PC-3 (cell line): Measurements from ENCODE around the gene ELN. TPM values are rescaled to one million over a fixed set of nuclear protein-coding genes. Genes with fewer than 3 reads are reported as not detected.

ENCODE experiments used
- ATAC-seq: fragments of 200-7000 bp; cut with Tn5 transposase; 2 replicates; pipeline ENCODE4 v1.9.1; 2020; ENCODE audit warnings: mild to moderate bottlenecking, moderate library complexity
- BruUV-seq: library from RNA; stranded (reverse); fragments of 400-500 nt; replicated peaks from 2 replicates; lab custom pipeline; 2021; lab: Mats Ljungman, UMichigan
- CTCF ChIA-PET: fragments of 300-600 bp; sonication (Branson Sonifier 250); formaldehyde crosslinking; loops from one replicate; lab custom pipeline; 2022; ENCODE audit warnings: antibody characterized with exemption; lab: Charles Lee
- POLR2A ChIA-PET: fragments of 300-600 bp; sonication (Branson Sonifier 250); formaldehyde crosslinking; loops from one replicate; lab custom pipeline; 2022; ENCODE audit warnings: antibody characterized with exemption; ENCODE audit not compliant: unreplicated experiment; lab: Charles Lee
- DNase-seq: peaks from one replicate; pipeline ENCODE4 v3.0.0-alpha.2; 2015
- H2AFZ ChIP-seq: fragments of 300-600 bp; sonication (generic); 2 replicates; pipeline ENCODE4 v1.6.0; 2016; ENCODE audit warnings: antibody characterized with exemption, low read length
- H3F3A ChIP-seq: fragments of 300-600 bp; sonication (generic); one replicate; pipeline ENCODE4 v1.6.0; 2017; ENCODE audit warnings: antibody characterized with exemption, low read length, control low read depth, mild to moderate bottlenecking; ENCODE audit not compliant: unreplicated experiment
- H3K27ac ChIP-seq: fragments of 300-600 bp; sonication (generic); 2 replicates; pipeline ENCODE4 v1.5.1; 2016; ENCODE audit warnings: mild to moderate bottlenecking, low read length
- H3K27me3 ChIP-seq: fragments of 300-600 bp; sonication (generic); 2 replicates; pipeline ENCODE4 v1.6.1; 2016; ENCODE audit warnings: low read length, mixed read lengths
- H3K36me3 ChIP-seq: fragments of 300-600 bp; sonication (generic); 2 replicates; pipeline ENCODE4 v1.6.1; 2016; ENCODE audit warnings: low read depth, mixed run types, low read length, mixed read lengths
- H3K4me1 ChIP-seq: fragments of 300-600 bp; sonication (generic); 2 replicates; pipeline ENCODE4 v1.5.1; 2016; ENCODE audit warnings: low read length; ENCODE audit not compliant: insufficient read depth
- H3K4me2 ChIP-seq: fragments of 300-600 bp; sonication (generic); 2 replicates; pipeline ENCODE4 v1.6.0; 2016; ENCODE audit warnings: low read length
- H3K4me3 ChIP-seq: fragments of 300-600 bp; sonication (generic); 2 replicates; pipeline ENCODE4 v1.5.1; 2016; ENCODE audit warnings: mild to moderate bottlenecking, low read length, mixed read lengths
- H3K79me2 ChIP-seq: fragments of 300-600 bp; sonication (generic); 2 replicates; pipeline ENCODE4 v1.6.1; 2017; ENCODE audit warnings: low read length, mixed read lengths
- H3K9ac ChIP-seq: fragments of 300-600 bp; sonication (generic); 2 replicates; pipeline ENCODE4 v1.6.0; 2016; ENCODE audit warnings: mild to moderate bottlenecking, low read length
- H3K9me2 ChIP-seq: fragments of 300-600 bp; sonication (generic); replicated peaks from 2 replicates; pipeline ENCODE4 v1.6.1; 2016; ENCODE audit warnings: mixed run types, low read length, mixed read lengths
- H3K9me3 ChIP-seq: fragments of 300-600 bp; sonication (generic); 2 replicates; pipeline ENCODE4 v1.6.1; 2016; ENCODE audit warnings: low read length, mixed read lengths
- H4K20me1 ChIP-seq: fragments of 300-600 bp; sonication (generic); 2 replicates; pipeline ENCODE4 v1.6.1; 2016; ENCODE audit warnings: low read length, mixed read lengths
- EZH2 ChIP-seq: fragments of 300-600 bp; sonication (generic); IDR thresholded peaks from one replicate; pipeline ENCODE4 v1.6.1; 2017; ENCODE audit warnings: antibody characterized with exemption, mild to moderate bottlenecking, low read length; ENCODE audit not compliant: unreplicated experiment
- EZH2phosphoT487 ChIP-seq: fragments of 300-600 bp; sonication (generic); IDR thresholded peaks from 2 replicates; pipeline ENCODE4 v1.6.1; 2018; ENCODE audit warnings: mild to moderate bottlenecking, antibody characterized with exemption, low read length, borderline replicate concordance
- intact Hi-C: fragments of 100-400 bp; cut with micrococcal nuclease; formaldehyde crosslinking; loops from 2 replicates; pipeline ENCODE4 v1.9.0; 2023
- total RNA-seq: library from RNA; depleted of rRNA; stranded (reverse); fragments of >200 nt; gene quantifications from 2 replicates; pipeline ENCODE4 v1.2.3, GENCODE V29; 2014
- TF ChIP-seq, protein P1 (sequence below): fragments of 300-600 bp; sonication (generic); conservative IDR thresholded peaks from 2 replicates; pipeline ENCODE4 v1.5.1; 2017; ENCODE audit warnings: antibody characterized with exemption, low read depth, mild to moderate bottlenecking, low read length

Gene ELN
- total RNA-seq, 1 experiment from 2014 or later: 0.07 TPM

- ATAC-seq (no peak), DNase-seq (no peak)
- Histone ChIP-seq H2AFZ (no peak overlapping the region), H3K4me1 (no peaks in the 10 kb centered on the region), H3K79me2 (no peaks in the 10 kb centered on the region), H3F3A (no peaks in the 10 kb centered on the region), H3K4me2 (no peak overlapping the region), H3K27me3 (no peaks in the 10 kb centered on the region), H3K36me3 (no peaks in the 10 kb centered on the region), H3K9me2 (no peaks in the 10 kb centered on the region), H4K20me1 (no peaks in the 10 kb centered on the region), H3K9me3 (no peaks in the 10 kb centered on the region), H3K27ac (no peak overlapping the region), H3K4me3 (no peak overlapping the region), H3K9ac (no peak overlapping the region)
- ChIA-PET CTCF (no interaction called here), POLR2A (no interaction called here)
- intact Hi-C loops: no loop called here
- BruUV-seq: no TSS peak
- no peak for TF ChIP-seq EZH2phosphoT487
- TF ChIP-seq, protein P1, sequence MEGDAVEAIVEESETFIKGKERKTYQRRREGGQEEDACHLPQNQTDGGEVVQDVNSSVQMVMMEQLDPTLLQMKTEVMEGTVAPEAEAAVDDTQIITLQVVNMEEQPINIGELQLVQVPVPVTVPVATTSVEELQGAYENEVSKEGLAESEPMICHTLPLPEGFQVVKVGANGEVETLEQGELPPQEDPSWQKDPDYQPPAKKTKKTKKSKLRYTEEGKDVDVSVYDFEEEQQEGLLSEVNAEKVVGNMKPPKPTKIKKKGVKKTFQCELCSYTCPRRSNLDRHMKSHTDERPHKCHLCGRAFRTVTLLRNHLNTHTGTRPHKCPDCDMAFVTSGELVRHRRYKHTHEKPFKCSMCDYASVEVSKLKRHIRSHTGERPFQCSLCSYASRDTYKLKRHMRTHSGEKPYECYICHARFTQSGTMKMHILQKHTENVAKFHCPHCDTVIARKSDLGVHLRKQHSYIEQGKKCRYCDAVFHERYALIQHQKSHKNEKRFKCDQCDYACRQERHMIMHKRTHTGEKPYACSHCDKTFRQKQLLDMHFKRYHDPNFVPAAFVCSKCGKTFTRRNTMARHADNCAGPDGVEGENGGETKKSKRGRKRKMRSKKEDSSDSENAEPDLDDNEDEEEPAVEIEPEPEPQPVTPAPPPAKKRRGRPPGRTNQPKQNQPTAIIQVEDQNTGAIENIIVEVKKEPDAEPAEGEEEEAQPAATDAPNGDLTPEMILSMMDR: no peak
- TF ChIP-seq EZH2: no peak
Measured at GRCh38 chr7:73987298-73987697, 40.7 kb upstream of the ELN start.

DNA sequence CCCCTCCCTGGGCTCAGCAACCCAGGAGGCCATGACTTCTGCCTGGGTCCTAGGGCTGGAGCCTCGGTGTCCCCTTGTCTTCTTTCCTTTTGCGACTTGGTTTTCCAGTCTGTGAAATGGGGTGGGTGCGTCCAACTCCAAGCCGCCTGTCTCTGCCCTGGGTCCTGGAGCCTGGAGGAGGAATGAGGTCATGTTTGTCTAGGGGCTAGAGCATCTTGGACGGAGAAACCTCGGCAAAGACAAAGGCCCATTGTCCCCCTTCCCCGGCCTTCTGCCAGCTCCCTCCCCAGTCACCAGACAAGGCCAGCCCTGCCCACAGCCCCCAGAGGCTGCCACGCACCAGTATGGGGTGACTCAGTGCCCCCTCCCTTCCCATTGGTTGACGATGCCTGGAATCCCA, 39.8 kb upstream of the ELN start:
- no peaks in the 10 kb centered on the region for H3F3A ChIP-seq
- no peak overlapping the region for H3K9ac ChIP-seq
- DNase-seq (no peak), ATAC-seq (no peak; the same call in 1 of the 2 replicates)
- H3K4me1 ChIP-seq: no peaks in the 10 kb centered on the region
- no TSS peak for BruUV-seq
- no peaks in the 10 kb centered on the region for H3K79me2 ChIP-seq
- H2AFZ ChIP-seq: no peak overlapping the region
- intact Hi-C loops: no loop called here
- no peak overlapping the region for H3K4me2 ChIP-seq
- H3K27ac ChIP-seq: no peak overlapping the region
- no peaks in the 10 kb centered on the region for H3K9me2 ChIP-seq
- POLR2A ChIA-PET: no interaction called here
- no peaks in the 10 kb centered on the region for H3K27me3 ChIP-seq
- no peaks in the 10 kb centered on the region for H3K36me3 ChIP-seq
- H3K9me3 ChIP-seq: no peaks in the 10 kb centered on the region
- H4K20me1 ChIP-seq: no peaks in the 10 kb centered on the region
- H3K4me3 ChIP-seq: no peak overlapping the region
- no peak for TF ChIP-seq EZH2
- no peak for TF ChIP-seq EZH2phosphoT487
- TF ChIP-seq, protein P1: no peak
- CTCF ChIA-PET: no interaction called here

DNA sequence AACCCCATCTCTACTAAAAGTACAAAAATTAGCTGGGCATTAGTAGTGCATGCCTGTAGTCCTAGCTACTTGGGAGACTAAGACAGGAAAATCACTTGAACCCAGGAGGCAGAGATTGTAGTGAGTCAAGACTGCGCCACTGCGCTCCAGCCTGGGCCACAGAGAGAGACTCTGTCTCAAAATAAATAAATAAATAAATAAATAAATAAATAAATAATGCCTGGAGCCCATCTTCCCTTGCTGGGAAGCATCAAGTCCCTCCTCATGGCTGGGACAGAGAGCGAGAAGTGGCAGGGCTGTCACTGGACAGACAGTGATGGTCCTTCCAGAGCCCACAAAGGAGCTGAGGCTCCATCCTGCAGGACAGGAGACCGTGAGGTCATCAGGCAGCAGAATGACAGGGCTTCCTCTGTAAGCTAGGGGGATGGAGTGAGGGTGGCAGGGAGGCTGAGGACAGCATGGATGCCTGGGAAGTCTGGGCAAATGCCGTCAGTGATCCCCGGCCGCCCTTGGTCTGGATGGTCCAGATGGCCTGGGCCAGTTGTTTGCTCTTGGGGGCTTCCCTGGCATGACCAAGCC, 36.4 kb upstream of the ELN start:
- TF ChIP-seq EZH2phosphoT487 (no peak), EZH2 (no peak)
- TF ChIP-seq, protein P1: no peak
- H3K9me2 ChIP-seq: no peaks in the 10 kb centered on the region
- H3K9ac ChIP-seq: no peak overlapping the region
- BruUV-seq: no TSS peak
- H4K20me1 ChIP-seq: no peaks in the 10 kb centered on the region
- ChIA-PET CTCF (interaction anchor here (0.6 kb wide), 1 partner anchor 50 kb away, joined by 3 read pairs; no protein-coding TSS in a partner anchor), POLR2A (no interaction called here)
- no peak for DNase-seq
- ATAC-seq: no peak
- H3K27me3 ChIP-seq: no peaks in the 10 kb centered on the region
- H3K4me1 ChIP-seq: no peaks in the 10 kb centered on the region
- H2AFZ ChIP-seq: no peak overlapping the region
- H3K9me3 ChIP-seq: no peaks in the 10 kb centered on the region
- intact Hi-C loops: no loop called here
- H3K4me2 ChIP-seq: no peak overlapping the region
- no peak overlapping the region for H3K4me3 ChIP-seq
- H3K36me3 ChIP-seq: no peaks in the 10 kb centered on the region
- no peaks in the 10 kb centered on the region for H3F3A ChIP-seq
- H3K27ac ChIP-seq: no peak overlapping the region
- no peaks in the 10 kb centered on the region for H3K79me2 ChIP-seq
